K562 (cell line): Measurements from ENCODE around the gene MYL11. TPM values are rescaled to one million over a fixed set of nuclear protein-coding genes. Genes with fewer than 3 reads are reported as not detected.

ENCODE experiments used
- BHLHE40 ChIP-seq: IDR thresholded peaks from 2 replicates; pipeline ENCODE4 v1.6.1; 2011; ENCODE audit warnings: low read length, improper control_type of control experiment
- BRF1 ChIP-seq: IDR thresholded peaks from 3 replicates; pipeline ENCODE4 v1.6.1; 2011; ENCODE audit warnings: borderline replicate concordance, mild to moderate bottlenecking; ENCODE audit not compliant: insufficient read length; ENCODE audit errors: extremely low read depth
- CAMTA2 ChIP-seq: fragments of 250-450 bp; sonication (Bioruptor Pico); conservative IDR thresholded peaks from 2 replicates; pipeline ENCODE4 v1.5.1; 2022
- CCNT2 ChIP-seq: IDR thresholded peaks from 2 replicates; pipeline ENCODE4 v1.6.1; 2011; ENCODE audit warnings: borderline replicate concordance, low read depth, mild to moderate bottlenecking, moderate library complexity, mixed read lengths, low read length; ENCODE audit not compliant: insufficient read length; ENCODE audit errors: extremely low read depth
- EP300 ChIP-seq: IDR thresholded peaks from 2 replicates; pipeline ENCODE4 v1.6.1; 2012; ENCODE audit warnings: low read length, improper control_type of control experiment
- GABPB2 ChIP-seq: fragments of 250-450 bp; sonication (Bioruptor Pico); conservative IDR thresholded peaks from 2 replicates; pipeline ENCODE4 v1.5.1; 2021; ENCODE audit warnings: mild to moderate bottlenecking
- RBM25 ChIP-seq: fragments of 200-400 bp; formaldehyde crosslinking; IDR thresholded peaks from 2 replicates; pipeline ENCODE4 v1.6.1; 2018; ENCODE audit warnings: low read length, low read depth, moderate library complexity; ENCODE audit not compliant: severe bottlenecking
- STAG1 ChIP-seq: sonication (generic); formaldehyde crosslinking; IDR thresholded peaks from 2 replicates; pipeline ENCODE4 v1.5.0; 2020; ENCODE audit warnings: missing genetic modification reagents, borderline replicate concordance
- TEAD4 ChIP-seq, 2 experiments: sonication (generic) in 1 of 2; formaldehyde crosslinking in 1 of 2; IDR thresholded peaks; 2 replicates each; pipeline versions ENCODE4 v1.6.1 to v1.8.0; 2012 to 2022; ENCODE audit warnings: borderline replicate concordance in 1 of 2, inconsistent platforms in 1 of 2, low read length in 1 of 2, mild to moderate bottlenecking in 1 of 2, missing genetic modification reagents in 1 of 2
- ZKSCAN3 ChIP-seq: fragments of 250-450 bp; sonication (Bioruptor Pico); IDR thresholded peaks from 2 replicates; pipeline ENCODE4 v1.4.0; 2020
- ZNF263 ChIP-seq: sonication (generic); formaldehyde crosslinking; IDR thresholded peaks from 2 replicates; pipeline ENCODE4 v1.8.0; 2022; ENCODE audit warnings: mild to moderate bottlenecking, missing genetic modification reagents, borderline replicate concordance
- ZNF444 ChIP-seq: fragments of 250-450 bp; sonication (Bioruptor Pico); IDR thresholded peaks from 2 replicates; pipeline ENCODE4 v1.4.0; 2020; ENCODE audit warnings: mild to moderate bottlenecking, moderate library complexity
- ZNF778 ChIP-seq: fragments of 450-650 bp; formaldehyde crosslinking; IDR thresholded peaks from 2 replicates; pipeline ENCODE4 v1.4.0; 2020; ENCODE audit warnings: mild to moderate bottlenecking, moderate library complexity
- ZNF79 ChIP-seq: fragments of 250-450 bp; sonication (Bioruptor Pico); IDR thresholded peaks from 2 replicates; pipeline ENCODE4 v1.4.0; 2020; ENCODE audit warnings: low read depth, mild to moderate bottlenecking, moderate library complexity
- polyA plus RNA-seq, 8 experiments: library from polyadenylated mRNA; depleted of rRNA in 4 of 8; stranded (reverse) in 5 of 8; unstranded in 3 of 8; fragments of >200 nt; fragmentation: Nextera tagmentation in 2 of 8; fragmentation: Illumina TruSeq in 1 of 8; extraction: Ambion mirVana in 2 of 8; extraction: Trizol in 1 of 8; gene quantifications; 2 replicates each; pipeline versions ENCODE4 v1.2.1 to v1.2.3, GENCODE V29; 2011 to 2014; ENCODE audit warnings: inconsistent platforms in 1 of 8, missing spikeins in 1 of 8
- total RNA-seq, 7 experiments: library from RNA; depleted of rRNA in 6 of 7; stranded (reverse); fragments of >200 nt in 6 of 7; fragmentation: Illumina TruSeq in 2 of 7; extraction: Trizol in 2 of 7; gene quantifications; 2 replicates each; pipeline versions ENCODE4 v1.2.1 to v1.2.3, GENCODE V29; 2011 to 2021; ENCODE audit warnings: low replicate concordance in 1 of 7
- TF ChIP-seq, protein P1 (sequence below): sonication (generic); formaldehyde crosslinking; IDR thresholded peaks from 2 replicates; pipeline ENCODE4 v1.8.1; 2023; ENCODE audit warnings: missing genetic modification reagents, mild to moderate bottlenecking, borderline replicate concordance
- TF ChIP-seq, protein P2 (sequence below): fragments of 250-450 bp; sonication (Bioruptor Pico); IDR thresholded peaks from 2 replicates; pipeline ENCODE4 v1.5.0; 2021; ENCODE audit warnings: mild to moderate bottlenecking, borderline replicate concordance
- TF ChIP-seq, protein P3 (sequence below): sonication (generic); formaldehyde crosslinking; IDR thresholded peaks from 2 replicates; pipeline ENCODE4 v1.8.0; 2022; ENCODE audit warnings: mild to moderate bottlenecking, missing genetic modification reagents
- TF ChIP-seq, protein P4 (sequence below): fragments of 250-450 bp; sonication (Bioruptor Pico); IDR thresholded peaks from 2 replicates; pipeline ENCODE4 v1.5.0; 2020; ENCODE audit warnings: mild to moderate bottlenecking

MYL11 gene
- total and polyA plus RNA-seq, 9 of the 15 experiments (the other 6 are each of a cell fraction or from before 2014, with no cell fraction given) = 0.31 to 1.5 (median 0.73) TPM; not detected in 4

DNA sequence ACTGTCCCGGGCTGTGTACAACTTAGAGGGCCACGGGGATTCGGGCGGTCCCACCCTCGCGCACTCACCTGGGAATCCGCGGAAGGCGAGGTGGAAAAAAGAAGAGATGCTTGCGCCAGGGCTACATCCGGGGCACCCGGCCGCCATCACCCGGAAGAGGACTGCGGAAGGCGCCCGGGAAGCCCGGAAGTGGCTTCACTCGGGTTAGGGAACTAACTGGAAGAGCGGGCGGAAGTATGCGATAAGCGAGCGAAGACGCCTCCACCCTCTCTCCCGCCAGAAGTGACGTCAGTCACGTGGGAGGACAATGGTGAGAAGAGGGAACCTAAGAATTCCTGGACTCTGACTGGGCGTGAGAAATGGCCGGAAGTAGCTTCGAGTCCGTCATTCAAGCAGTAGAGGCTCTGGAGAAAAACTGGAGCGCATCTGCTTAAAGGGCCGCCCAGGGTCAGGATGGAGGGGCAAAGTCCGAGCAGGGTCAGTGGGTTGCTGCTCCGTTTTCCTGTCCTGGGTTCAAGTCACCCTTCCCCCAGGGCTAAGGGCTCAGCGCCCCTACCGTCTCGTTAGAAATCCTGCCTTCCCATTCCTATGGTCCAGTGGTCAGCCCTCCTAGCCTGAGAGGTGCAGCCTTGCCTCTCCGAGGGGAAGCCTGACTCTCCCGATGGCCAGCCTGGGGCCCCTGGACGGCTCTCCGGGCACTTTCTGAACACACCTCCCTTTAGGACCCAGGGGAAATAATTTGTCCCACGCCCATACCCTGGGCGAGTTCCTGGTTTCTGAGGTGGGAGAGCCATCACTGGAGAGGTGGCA lies 19.3 kb upstream of the MYL11 start, which contains the start of gene CD2BP2 (continued):
- TF ChIP-seq CAMTA2 (CRISPR knock-in tag) (peak; percentile 23; the same call in 1 of the 2 replicates), STAG1 (CRISPR knock-in tag) (no peak), ZNF778 (CRISPR knock-in tag) (no peak), RBM25 (no peak), GABPB2 (CRISPR knock-in tag) (no peak), EP300 (peak; percentile 34; the same call in 1 of the 2 replicates), ZNF444 (no peak), CCNT2 (peak; percentile 68), BHLHE40 (peak; percentile 95), ZKSCAN3 (CRISPR knock-in tag) (no peak), TEAD4 (IDR thresholded peaks at IDR 0.05; ENCODE audit: low read length) (peak; percentile 62), TEAD4 (CRISPR knock-in tag; IDR thresholded peaks at IDR 0.05; ENCODE audit: borderline replicate concordance) (no peak), BRF1 (no peak), ZNF263 (CRISPR knock-in tag) (peak; percentile 11; the same call in 1 of the 2 replicates), ZNF79 (CRISPR knock-in tag) (no peak)
- TF ChIP-seq, protein P1, sequence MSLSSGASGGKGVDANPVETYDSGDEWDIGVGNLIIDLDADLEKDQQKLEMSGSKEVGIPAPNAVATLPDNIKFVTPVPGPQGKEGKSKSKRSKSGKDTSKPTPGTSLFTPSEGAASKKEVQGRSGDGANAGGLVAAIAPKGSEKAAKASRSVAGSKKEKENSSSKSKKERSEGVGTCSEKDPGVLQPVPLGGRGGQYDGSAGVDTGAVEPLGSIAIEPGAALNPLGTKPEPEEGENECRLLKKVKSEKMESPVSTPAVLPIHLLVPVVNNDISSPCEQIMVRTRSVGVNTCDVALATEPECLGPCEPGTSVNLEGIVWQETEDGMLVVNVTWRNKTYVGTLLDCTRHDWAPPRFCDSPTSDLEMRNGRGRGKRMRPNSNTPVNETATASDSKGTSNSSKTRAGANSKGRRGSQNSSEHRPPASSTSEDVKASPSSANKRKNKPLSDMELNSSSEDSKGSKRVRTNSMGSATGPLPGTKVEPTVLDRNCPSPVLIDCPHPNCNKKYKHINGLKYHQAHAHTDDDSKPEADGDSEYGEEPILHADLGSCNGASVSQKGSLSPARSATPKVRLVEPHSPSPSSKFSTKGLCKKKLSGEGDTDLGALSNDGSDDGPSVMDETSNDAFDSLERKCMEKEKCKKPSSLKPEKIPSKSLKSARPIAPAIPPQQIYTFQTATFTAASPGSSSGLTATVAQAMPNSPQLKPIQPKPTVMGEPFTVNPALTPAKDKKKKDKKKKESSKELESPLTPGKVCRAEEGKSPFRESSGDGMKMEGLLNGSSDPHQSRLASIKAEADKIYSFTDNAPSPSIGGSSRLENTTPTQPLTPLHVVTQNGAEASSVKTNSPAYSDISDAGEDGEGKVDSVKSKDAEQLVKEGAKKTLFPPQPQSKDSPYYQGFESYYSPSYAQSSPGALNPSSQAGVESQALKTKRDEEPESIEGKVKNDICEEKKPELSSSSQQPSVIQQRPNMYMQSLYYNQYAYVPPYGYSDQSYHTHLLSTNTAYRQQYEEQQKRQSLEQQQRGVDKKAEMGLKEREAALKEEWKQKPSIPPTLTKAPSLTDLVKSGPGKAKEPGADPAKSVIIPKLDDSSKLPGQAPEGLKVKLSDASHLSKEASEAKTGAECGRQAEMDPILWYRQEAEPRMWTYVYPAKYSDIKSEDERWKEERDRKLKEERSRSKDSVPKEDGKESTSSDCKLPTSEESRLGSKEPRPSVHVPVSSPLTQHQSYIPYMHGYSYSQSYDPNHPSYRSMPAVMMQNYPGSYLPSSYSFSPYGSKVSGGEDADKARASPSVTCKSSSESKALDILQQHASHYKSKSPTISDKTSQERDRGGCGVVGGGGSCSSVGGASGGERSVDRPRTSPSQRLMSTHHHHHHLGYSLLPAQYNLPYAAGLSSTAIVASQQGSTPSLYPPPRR (CRISPR knock-in tag) = no peak
- TF ChIP-seq, protein P2, sequence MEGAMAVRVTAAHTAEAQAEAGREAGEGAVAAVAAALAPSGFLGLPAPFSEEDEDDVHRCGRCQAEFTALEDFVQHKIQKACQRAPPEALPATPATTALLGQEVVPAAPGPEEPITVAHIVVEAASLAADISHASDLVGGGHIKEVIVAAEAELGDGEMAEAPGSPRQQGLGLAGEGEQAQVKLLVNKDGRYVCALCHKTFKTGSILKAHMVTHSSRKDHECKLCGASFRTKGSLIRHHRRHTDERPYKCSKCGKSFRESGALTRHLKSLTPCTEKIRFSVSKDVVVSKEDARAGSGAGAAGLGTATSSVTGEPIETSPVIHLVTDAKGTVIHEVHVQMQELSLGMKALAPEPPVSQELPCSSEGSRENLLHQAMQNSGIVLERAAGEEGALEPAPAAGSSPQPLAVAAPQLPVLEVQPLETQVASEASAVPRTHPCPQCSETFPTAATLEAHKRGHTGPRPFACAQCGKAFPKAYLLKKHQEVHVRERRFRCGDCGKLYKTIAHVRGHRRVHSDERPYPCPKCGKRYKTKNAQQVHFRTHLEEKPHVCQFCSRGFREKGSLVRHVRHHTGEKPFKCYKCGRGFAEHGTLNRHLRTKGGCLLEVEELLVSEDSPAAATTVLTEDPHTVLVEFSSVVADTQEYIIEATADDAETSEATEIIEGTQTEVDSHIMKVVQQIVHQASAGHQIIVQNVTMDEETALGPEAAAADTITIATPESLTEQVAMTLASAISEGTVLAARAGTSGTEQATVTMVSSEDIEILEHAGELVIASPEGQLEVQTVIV = no peak
- TF ChIP-seq, protein P3, sequence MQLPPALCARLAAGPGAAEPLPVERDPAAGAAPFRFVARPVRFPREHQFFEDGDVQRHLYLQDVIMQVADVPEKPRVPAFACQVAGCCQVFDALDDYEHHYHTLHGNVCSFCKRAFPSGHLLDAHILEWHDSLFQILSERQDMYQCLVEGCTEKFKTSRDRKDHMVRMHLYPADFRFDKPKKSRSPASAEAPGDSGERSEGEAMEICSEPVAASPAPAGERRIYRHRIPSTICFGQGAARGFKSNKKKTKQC (CRISPR knock-in tag) = no peak
- TF ChIP-seq, protein P4, sequence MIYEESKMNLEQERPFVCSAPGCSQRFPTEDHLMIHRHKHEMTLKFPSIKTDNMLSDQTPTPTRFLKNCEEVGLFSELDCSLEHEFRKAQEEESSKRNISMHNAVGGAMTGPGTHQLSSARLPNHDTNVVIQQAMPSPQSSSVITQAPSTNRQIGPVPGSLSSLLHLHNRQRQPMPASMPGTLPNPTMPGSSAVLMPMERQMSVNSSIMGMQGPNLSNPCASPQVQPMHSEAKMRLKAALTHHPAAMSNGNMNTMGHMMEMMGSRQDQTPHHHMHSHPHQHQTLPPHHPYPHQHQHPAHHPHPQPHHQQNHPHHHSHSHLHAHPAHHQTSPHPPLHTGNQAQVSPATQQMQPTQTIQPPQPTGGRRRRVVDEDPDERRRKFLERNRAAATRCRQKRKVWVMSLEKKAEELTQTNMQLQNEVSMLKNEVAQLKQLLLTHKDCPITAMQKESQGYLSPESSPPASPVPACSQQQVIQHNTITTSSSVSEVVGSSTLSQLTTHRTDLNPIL (CRISPR knock-in tag) = no peak
